NCI-H128 (cell line): ENCODE data around the gene SLC38A11.

Experiments used
- DNase-seq: peaks from one replicate; lab custom pipeline; 2025; ENCODE audit not compliant: unreplicated experiment; lab: John Stamatoyannopoulos, UW

Gene SLC38A11

GRCh38 chr2:164972216-164972615 lies 16.9 kb upstream of the SLC38A11 start:
- DNase-seq, result no peak

GRCh38 chr2:164969909-164970690 lies 14.8 kb upstream of the SLC38A11 start:
- DNase-seq, result no peak

- DNase-seq, result no peak
Measured at GRCh38 chr2:164967781-164968228, 12.5 kb upstream of the SLC38A11 start.

- no peak for DNase-seq
Measured at GRCh38 chr2:164967361-164967760, 12.0 kb upstream of the SLC38A11 start.

GRCh38 chr2:164964700-164965099 lies 9.4 kb upstream of the SLC38A11 start:
- no peak for DNase-seq

GRCh38 chr2:164960159-164960558 lies 4.8 kb upstream of the SLC38A11 start:
- no peak for DNase-seq

GRCh38 chr2:164954186-164954585 lies 1.1 kb downstream of the SLC38A11 start:
- DNase-seq, result no peak

GRCh38 chr2:164953279-164953678 lies 2.0 kb downstream of the SLC38A11 start:
- no peak for DNase-seq

- no peak for DNase-seq
Measured at GRCh38 chr2:164952057-164952702, 3.1 kb downstream of the SLC38A11 start.

GRCh38 chr2:164948540-164948939 lies 6.8 kb downstream of the SLC38A11 start:
- DNase-seq, result no peak

GRCh38 chr2:164947281-164947680 lies 8.0 kb downstream of the SLC38A11 start:
- no peak for DNase-seq

- no peak for DNase-seq
Measured at GRCh38 chr2:164943289-164943688, 12.0 kb downstream of the SLC38A11 start.

- DNase-seq, result no peak
Measured at GRCh38 chr2:164937864-164938401, 17.4 kb downstream of the SLC38A11 start.

- peak; percentile 34 for DNase-seq
Measured at GRCh38 chr2:164935118-164936101, 19.9 kb downstream of the SLC38A11 start.

- DNase-seq, result no peak
Measured at GRCh38 chr2:164934401-164935117, 20.8 kb downstream of the SLC38A11 start.

GRCh38 chr2:164933671-164934189 lies 21.6 kb downstream of the SLC38A11 start:
- DNase-seq, result no peak

GRCh38 chr2:164932377-164932776 lies 22.9 kb downstream of the SLC38A11 start:
- DNase-seq, result no peak

- DNase-seq, result no peak
Measured at GRCh38 chr2:164928101-164928673, 27.1 kb downstream of the SLC38A11 start.

GRCh38 chr2:164922134-164922533 lies 33.2 kb downstream of the SLC38A11 start:
- DNase-seq, result no peak

- DNase-seq, result no peak
Measured at GRCh38 chr2:164920430-164920829, 34.9 kb downstream of the SLC38A11 start.
